DND-41 (cell line): ENCODE measurements around the gene KRT7.

Source experiments
- EZH2 ChIP-seq: IDR thresholded peaks from 3 replicates; pipeline ENCODE4 v1.6.1; 2012; ENCODE audit warnings: borderline replicate concordance, low read depth, mild to moderate bottlenecking, moderate library complexity, low read length, inconsistent platforms; ENCODE audit not compliant: severe bottlenecking
- TF ChIP-seq, protein P1 (sequence below): IDR thresholded peaks from 2 replicates; pipeline ENCODE4 v1.5.1; 2012; ENCODE audit warnings: borderline replicate concordance, low read length, moderate library complexity, mild to moderate bottlenecking; ENCODE audit not compliant: poor library complexity, severe bottlenecking; ENCODE audit errors: extremely low read depth

DNA sequence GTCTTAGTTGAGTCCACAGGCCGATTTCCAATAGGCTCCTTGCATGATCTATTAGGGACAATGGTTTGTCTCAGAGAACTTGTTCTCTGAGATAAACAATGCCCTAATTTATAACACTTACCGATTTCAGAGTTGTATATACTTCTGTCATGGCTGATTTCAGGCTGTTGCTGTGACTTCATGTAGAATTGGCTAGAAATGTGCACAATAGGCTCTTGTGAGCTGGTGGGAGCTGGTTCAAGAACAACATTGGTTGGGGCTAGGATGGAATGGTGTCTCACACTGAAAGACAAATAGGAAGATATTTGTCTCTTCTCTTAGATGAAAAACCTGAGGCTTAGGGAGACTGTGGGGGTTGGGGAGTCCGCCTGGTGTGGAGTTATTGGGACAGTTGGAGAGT, 34.7 kb downstream of the KRT7 start:
- TF ChIP-seq, protein P1, sequence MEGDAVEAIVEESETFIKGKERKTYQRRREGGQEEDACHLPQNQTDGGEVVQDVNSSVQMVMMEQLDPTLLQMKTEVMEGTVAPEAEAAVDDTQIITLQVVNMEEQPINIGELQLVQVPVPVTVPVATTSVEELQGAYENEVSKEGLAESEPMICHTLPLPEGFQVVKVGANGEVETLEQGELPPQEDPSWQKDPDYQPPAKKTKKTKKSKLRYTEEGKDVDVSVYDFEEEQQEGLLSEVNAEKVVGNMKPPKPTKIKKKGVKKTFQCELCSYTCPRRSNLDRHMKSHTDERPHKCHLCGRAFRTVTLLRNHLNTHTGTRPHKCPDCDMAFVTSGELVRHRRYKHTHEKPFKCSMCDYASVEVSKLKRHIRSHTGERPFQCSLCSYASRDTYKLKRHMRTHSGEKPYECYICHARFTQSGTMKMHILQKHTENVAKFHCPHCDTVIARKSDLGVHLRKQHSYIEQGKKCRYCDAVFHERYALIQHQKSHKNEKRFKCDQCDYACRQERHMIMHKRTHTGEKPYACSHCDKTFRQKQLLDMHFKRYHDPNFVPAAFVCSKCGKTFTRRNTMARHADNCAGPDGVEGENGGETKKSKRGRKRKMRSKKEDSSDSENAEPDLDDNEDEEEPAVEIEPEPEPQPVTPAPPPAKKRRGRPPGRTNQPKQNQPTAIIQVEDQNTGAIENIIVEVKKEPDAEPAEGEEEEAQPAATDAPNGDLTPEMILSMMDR, result no peak
- no peak for TF ChIP-seq EZH2
